Neural progenitor cell (in vitro differentiated cells): ENCODE measurements around the gene NDUFA7. TPM values are rescaled to one million over a fixed set of nuclear protein-coding genes. Genes with fewer than 3 reads are reported as not detected.

Experiments used
- DNase-seq: peaks from one replicate; pipeline ENCODE4 v3.0.0-alpha.2; 2016; ENCODE audit warnings: low spot score
- H2AFZ ChIP-seq: fragments of 200-600 bp; sonication (generic); replicated peaks from 2 replicates; pipeline ENCODE4 v1.6.1; 2016; ENCODE audit warnings: antibody characterized with exemption
- H3F3A ChIP-seq: fragments of 200-600 bp; sonication (generic); 2 replicates; pipeline ENCODE4 v1.6.1; 2016; ENCODE audit warnings: antibody characterized with exemption, low read depth
- H3K27ac ChIP-seq: fragments of 200-600 bp; sonication (generic); 2 replicates; pipeline ENCODE4 v1.5.1; 2016; ENCODE audit warnings: mild to moderate bottlenecking
- H3K27me3 ChIP-seq: fragments of 200-600 bp; sonication (generic); 2 replicates; pipeline ENCODE4 v1.6.1; 2016; ENCODE audit warnings: mild to moderate bottlenecking, moderate library complexity
- H3K36me3 ChIP-seq: fragments of 200-600 bp; sonication (generic); 2 replicates; pipeline ENCODE4 v1.5.1; 2016
- H3K4me1 ChIP-seq: fragments of 200-600 bp; sonication (generic); 2 replicates; pipeline ENCODE4 v1.6.1; 2016; ENCODE audit warnings: mixed run types
- H3K4me2 ChIP-seq: fragments of 200-600 bp; sonication (generic); 2 replicates; pipeline ENCODE4 v1.6.1; 2016
- H3K4me3 ChIP-seq: fragments of 200-600 bp; sonication (generic); 2 replicates; pipeline ENCODE4 v1.5.1; 2016
- H3K79me2 ChIP-seq: fragments of 200-600 bp; sonication (generic); 2 replicates; pipeline ENCODE4 v1.6.1; 2016; ENCODE audit warnings: low read depth
- H3K9ac ChIP-seq: fragments of 200-600 bp; sonication (generic); 2 replicates; pipeline ENCODE4 v1.6.1; 2016
- H3K9me3 ChIP-seq: fragments of 200-600 bp; sonication (generic); 2 replicates; pipeline ENCODE4 v1.5.1; 2016; ENCODE audit warnings: low read depth
- H4K20me1 ChIP-seq: fragments of 200-600 bp; sonication (generic); 2 replicates; pipeline ENCODE4 v1.6.1; 2016; ENCODE audit warnings: low read depth
- H3K27ac Mint-ChIP-seq: 3 replicates; pipeline ENCODE4 v1.8.0; 2021; ENCODE audit warnings: mixed read lengths
- H3K27me3 Mint-ChIP-seq: 2 replicates; pipeline ENCODE4 v1.8.0; 2022; ENCODE audit warnings: low read depth, mild to moderate bottlenecking, inconsistent platforms, moderate library complexity, mixed read lengths; ENCODE audit not compliant: insufficient read depth
- H3K36me3 Mint-ChIP-seq: 3 replicates; pipeline ENCODE4 v1.8.0; 2021; ENCODE audit warnings: mixed read lengths
- H3K4me1 Mint-ChIP-seq: 3 replicates; pipeline ENCODE4 v1.8.0; 2021; ENCODE audit warnings: mixed read lengths
- H3K4me3 Mint-ChIP-seq: 3 replicates; pipeline ENCODE4 v1.8.0; 2021; ENCODE audit warnings: mild to moderate bottlenecking, moderate library complexity, mixed read lengths
- H3K9me3 Mint-ChIP-seq: 3 replicates; pipeline ENCODE4 v1.8.0; 2020; ENCODE audit warnings: mixed read lengths
- EZH2 ChIP-seq: fragments of 200-600 bp; sonication (generic); IDR thresholded peaks from 2 replicates; pipeline ENCODE4 v1.6.1; 2017; ENCODE audit warnings: antibody characterized with exemption, mild to moderate bottlenecking, moderate library complexity
- EZH2phosphoT487 ChIP-seq: fragments of 200-600 bp; sonication (generic); IDR thresholded peaks from 2 replicates; pipeline ENCODE4 v1.6.1; 2017; ENCODE audit warnings: antibody characterized with exemption
- total RNA-seq: library from RNA; depleted of rRNA; stranded (reverse); fragments of >200 nt; gene quantifications from 2 replicates; pipeline ENCODE4 v1.2.3, GENCODE V29; 2015; ENCODE audit warnings: low replicate concordance
- TF ChIP-seq, protein P1 (sequence below): fragments of 200-600 bp; sonication (generic); IDR thresholded peaks from 2 replicates; pipeline ENCODE4 v1.5.1; 2017; ENCODE audit warnings: antibody characterized with exemption, mild to moderate bottlenecking

NDUFA7 gene
- total RNA-seq, 1 donor from 2014 or later, result 21.0 TPM

DNA sequence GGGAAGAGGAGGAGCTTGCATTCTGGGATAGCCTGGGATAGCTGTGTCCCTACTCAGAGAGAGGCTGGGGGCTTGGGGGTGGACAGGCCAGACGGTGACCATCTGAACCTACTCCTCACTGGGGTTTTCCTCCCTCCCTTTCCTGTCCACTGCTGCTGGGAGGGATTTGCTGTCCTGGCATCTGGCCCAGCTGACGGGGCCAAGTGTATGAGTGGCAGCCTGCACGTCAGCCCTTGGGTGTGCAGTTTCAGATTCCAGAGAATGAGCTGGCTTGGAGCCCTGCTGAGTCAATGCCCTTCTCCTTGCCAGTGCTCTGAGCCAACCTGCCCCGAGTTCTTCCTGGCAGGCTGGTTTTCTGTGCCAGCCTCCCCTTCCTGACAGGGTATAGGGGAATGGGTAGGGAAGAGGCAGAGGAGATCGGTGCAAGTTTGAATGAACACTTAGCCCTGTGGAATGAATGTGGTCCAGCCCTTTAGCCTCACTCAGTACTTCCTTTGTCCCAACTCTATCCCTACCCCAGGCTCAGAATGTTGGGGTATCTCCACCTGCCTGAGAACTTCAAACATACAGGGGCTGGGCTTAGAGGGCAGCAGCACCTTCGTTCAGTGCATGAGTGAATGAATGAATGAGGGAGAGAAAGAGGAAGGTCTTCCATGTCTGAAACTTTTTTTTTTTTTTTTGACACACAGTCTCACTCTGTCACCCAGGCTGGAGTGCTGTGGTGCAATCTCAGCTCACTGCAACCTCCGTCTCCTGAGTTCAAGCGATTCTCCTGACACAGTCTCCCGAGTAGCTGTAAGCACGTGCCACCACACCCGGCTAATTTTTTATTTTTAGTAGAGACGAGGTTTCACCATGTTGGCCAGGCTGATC, 41.0 kb upstream of the NDUFA7 start:
- peaks cover 35% of the 10 kb centered on the region for H3K27me3 Mint-ChIP-seq
- H3K9me3 Mint-ChIP-seq, result no peaks in the 10 kb centered on the region

GRCh38 chr19:8360196-8360595, 39.0 kb upstream of the NDUFA7 start:
- Histone ChIP-seq H3K36me3 (no peaks in the 10 kb centered on the region), H2AFZ (no peak overlapping the region), H3K27ac (no peak overlapping the region), H3K4me3 (no peak overlapping the region), H3F3A (peaks cover 20% of the 10 kb centered on the region), H3K27me3 (peaks cover 34% of the 10 kb centered on the region), H3K9me3 (no peaks in the 10 kb centered on the region), H3K9ac (no peak overlapping the region), H4K20me1 (no peaks in the 10 kb centered on the region), H3K4me2 (no peak overlapping the region), H3K79me2 (no peaks in the 10 kb centered on the region), H3K4me1 (no peaks in the 10 kb centered on the region)
- no peak overlapping the region for H3K27ac Mint-ChIP-seq
- TF ChIP-seq, protein P1, sequence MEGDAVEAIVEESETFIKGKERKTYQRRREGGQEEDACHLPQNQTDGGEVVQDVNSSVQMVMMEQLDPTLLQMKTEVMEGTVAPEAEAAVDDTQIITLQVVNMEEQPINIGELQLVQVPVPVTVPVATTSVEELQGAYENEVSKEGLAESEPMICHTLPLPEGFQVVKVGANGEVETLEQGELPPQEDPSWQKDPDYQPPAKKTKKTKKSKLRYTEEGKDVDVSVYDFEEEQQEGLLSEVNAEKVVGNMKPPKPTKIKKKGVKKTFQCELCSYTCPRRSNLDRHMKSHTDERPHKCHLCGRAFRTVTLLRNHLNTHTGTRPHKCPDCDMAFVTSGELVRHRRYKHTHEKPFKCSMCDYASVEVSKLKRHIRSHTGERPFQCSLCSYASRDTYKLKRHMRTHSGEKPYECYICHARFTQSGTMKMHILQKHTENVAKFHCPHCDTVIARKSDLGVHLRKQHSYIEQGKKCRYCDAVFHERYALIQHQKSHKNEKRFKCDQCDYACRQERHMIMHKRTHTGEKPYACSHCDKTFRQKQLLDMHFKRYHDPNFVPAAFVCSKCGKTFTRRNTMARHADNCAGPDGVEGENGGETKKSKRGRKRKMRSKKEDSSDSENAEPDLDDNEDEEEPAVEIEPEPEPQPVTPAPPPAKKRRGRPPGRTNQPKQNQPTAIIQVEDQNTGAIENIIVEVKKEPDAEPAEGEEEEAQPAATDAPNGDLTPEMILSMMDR, result no peak
- no peak for TF ChIP-seq EZH2phosphoT487
- no peak for TF ChIP-seq EZH2
- no peaks in the 10 kb centered on the region for H3K36me3 Mint-ChIP-seq
- H3K27me3 Mint-ChIP-seq, result peaks cover 21% of the 10 kb centered on the region
- H3K4me3 Mint-ChIP-seq, result no peak overlapping the region
- peaks cover 14% of the 10 kb centered on the region for H3K4me1 Mint-ChIP-seq
- no peak for DNase-seq
- no peaks in the 10 kb centered on the region for H3K9me3 Mint-ChIP-seq

More for the DNA sequence above, 41.0 kb upstream of the NDUFA7 start:
- no peak overlapping the region for H3K4me3 Mint-ChIP-seq
- H3K27ac Mint-ChIP-seq, result no peak overlapping the region
- TF ChIP-seq EZH2, result no peak
- TF ChIP-seq EZH2phosphoT487, result no peak
- TF ChIP-seq, protein P1, result no peak
- Histone ChIP-seq H3K79me2 (no peaks in the 10 kb centered on the region), H3K36me3 (no peaks in the 10 kb centered on the region), H3K4me3 (no peak overlapping the region), H3K4me2 (no peak overlapping the region), H3K9ac (no peak overlapping the region), H2AFZ (no peak overlapping the region), H3K9me3 (no peaks in the 10 kb centered on the region), H3K4me1 (peaks cover 4% of the 10 kb centered on the region), H3K27ac (no peak overlapping the region), H3F3A (peaks cover 20% of the 10 kb centered on the region), H3K27me3 (peaks cover 54% of the 10 kb centered on the region), H4K20me1 (no peaks in the 10 kb centered on the region)
- H3K36me3 Mint-ChIP-seq, result no peaks in the 10 kb centered on the region
- H3K4me1 Mint-ChIP-seq, result peaks cover 16% of the 10 kb centered on the region
- DNase-seq, result no peak

- no peaks in the 10 kb centered on the region for H3K36me3 Mint-ChIP-seq
- H3K27ac Mint-ChIP-seq, result no peak overlapping the region
- Histone ChIP-seq H3K27me3 (peaks cover 22% of the 10 kb centered on the region), H3K9me3 (no peaks in the 10 kb centered on the region), H3K4me1 (no peaks in the 10 kb centered on the region), H3K4me3 (no peak overlapping the region), H3K4me2 (no peak overlapping the region), H3K79me2 (no peaks in the 10 kb centered on the region), H3K9ac (no peak overlapping the region), H3K27ac (no peak overlapping the region), H2AFZ (no peak overlapping the region), H3K36me3 (no peaks in the 10 kb centered on the region), H3F3A (peaks cover 10% of the 10 kb centered on the region), H4K20me1 (no peaks in the 10 kb centered on the region)
- TF ChIP-seq EZH2phosphoT487, result no peak
- TF ChIP-seq EZH2, result no peak
- TF ChIP-seq, protein P1, result no peak
- no peak overlapping the region for H3K4me3 Mint-ChIP-seq
- peaks cover 16% of the 10 kb centered on the region for H3K27me3 Mint-ChIP-seq
- peaks cover 11% of the 10 kb centered on the region for H3K4me1 Mint-ChIP-seq
- H3K9me3 Mint-ChIP-seq, result no peaks in the 10 kb centered on the region
- DNase-seq, result no peak
These were observed 37.8 kb upstream of the NDUFA7 start for GRCh38 chr19:8358948-8359347.
